ENCODE measurements around the gene UNKL.

- TF ChIP-seq EZH2phosphoT487 (IDR thresholded peaks at IDR 0.05; ENCODE audit: insufficient read depth, low read depth), result no peak
- no peak for TF ChIP-seq EZH2 (IDR thresholded peaks at IDR 0.05; ENCODE audit: insufficient read depth, poor library complexity, severe bottlenecking)
These were observed 52.7 kb downstream of the UNKL start for GRCh38 chr16:1361685-1362360.

Measured in GM23248 (cell line).